Left cardiac atrium (tissue), 4 donors: ENCODE measurements around the gene DDX51. TPM values are rescaled to one million over a fixed set of nuclear protein-coding genes. Genes with fewer than 3 reads are reported as not detected.
A peak's percentile ranks its signal among the peaks of the same experiment; 100 is the strongest.

Source experiments
- ATAC-seq, 2 donors: fragments of 200-7000 bp; cut with Tn5 transposase; one replicate each; pipeline ENCODE4 v1.9.1; 2020; ENCODE audit warnings: mild to moderate bottlenecking in 2 of 2, moderate library complexity in 2 of 2
- DNase-seq: peaks from one replicate; pipeline ENCODE4 v3.0.0-alpha.2; 2020
- intact Hi-C, 2 donors: fragments of 100-400 bp; cut with DNase I; formaldehyde crosslinking; loops; one replicate each; pipeline versions ENCODE4 v1.14.1 to v1.15.1; 2022 to 2023
- total RNA-seq, 2 donors: library from RNA; stranded (reverse); fragmentation: NEBNext Ultra II Directional; extraction: Animal tissue kit (Norgen Biotek cat#: 25700); gene quantifications; one replicate each; pipeline ENCODE4 v1.2.1, GENCODE V29; 2021
- donor health status: DM: no; HTN: yes; CAD: no.
- donor health status: DM: no; HTN: yes; CAD: no; lungs with severe emphysema.
- donor health status: DM: yes; HTN: yes; CAD: no.
- donor health status: Dilated cardiomyopathy.

The DDX51 gene
- total RNA-seq, 2 donors from 2014 or later, result 8.7 to 11.3 TPM

DNA sequence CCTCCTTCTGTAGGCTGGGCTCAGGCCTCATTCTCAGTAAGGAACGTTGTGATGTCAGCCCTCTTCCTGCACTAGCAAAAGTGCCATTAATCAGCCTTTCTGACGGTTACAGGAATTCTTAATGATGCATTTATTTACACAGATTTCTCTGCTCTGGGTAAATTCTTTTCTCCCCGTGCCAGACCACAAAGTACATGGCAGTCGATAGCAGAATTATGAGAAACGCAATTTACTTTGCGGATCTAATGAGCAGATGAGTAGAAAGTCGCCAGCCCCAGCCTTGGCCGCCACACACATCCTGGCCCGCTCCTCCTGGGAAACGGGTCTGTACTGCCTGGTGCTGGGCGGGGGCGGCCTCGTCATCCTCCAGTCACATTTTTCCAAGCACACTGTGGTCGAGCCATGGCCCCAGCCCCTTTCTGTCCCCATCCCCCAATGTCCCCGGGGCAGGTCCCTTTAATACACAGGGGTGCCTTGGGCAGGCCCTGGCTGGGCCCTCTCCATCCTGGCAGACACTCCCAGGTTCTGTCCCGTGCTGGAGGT lies 26.0 kb upstream of the DDX51 start:
- DNase-seq (peak; percentile 16), ATAC-seq (no peak)
- intact Hi-C loops, result no loop called here

GRCh38 chr12:132169376-132169775 lies 25.3 kb upstream of the DDX51 start:
- DNase-seq (peak; percentile 19), ATAC-seq (no peak)
- intact Hi-C loops, result no loop called here

GRCh38 chr12:132168311-132169031 lies 24.4 kb upstream of the DDX51 start:
- no peak for ATAC-seq
- peak; percentile 20 for DNase-seq
- intact Hi-C loops, result no loop called here

DNA sequence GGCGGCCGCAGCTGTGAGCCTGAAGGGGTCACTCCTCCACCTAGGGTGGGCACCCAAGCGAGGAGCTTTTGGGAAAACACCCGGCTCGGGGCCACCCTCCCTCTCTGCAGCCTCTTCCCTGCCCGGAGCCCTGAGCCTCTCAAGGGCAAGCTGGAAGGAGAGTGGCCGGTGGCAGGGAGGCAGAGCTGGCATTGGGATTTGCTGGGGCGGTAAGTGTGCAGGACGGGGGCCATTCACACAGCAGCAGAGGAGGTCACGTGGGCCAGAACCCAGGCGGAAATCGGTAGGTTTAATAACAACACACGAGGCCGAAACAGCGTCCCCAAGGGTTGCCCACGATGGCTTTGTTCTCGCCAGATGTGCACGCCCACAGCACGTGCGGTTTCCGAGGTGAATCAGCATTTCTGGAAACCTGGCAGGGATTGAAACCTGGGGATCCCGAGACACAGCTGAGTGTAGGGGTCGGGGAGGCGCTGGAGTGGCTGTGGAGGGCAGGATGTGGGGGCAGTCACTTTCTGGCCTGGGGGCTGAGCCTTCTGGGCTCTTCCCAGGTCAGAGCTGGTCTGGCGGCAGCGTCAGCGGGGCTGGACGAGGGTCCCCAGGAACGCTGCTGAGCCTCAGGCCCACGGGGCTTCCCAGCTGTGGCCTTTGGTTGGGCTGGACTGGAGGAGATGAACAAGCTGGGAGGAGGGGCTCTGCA lies 23.6 kb upstream of the DDX51 start:
- ATAC-seq, result no peak
- DNase-seq, result peak; percentile 13
- intact Hi-C loops, result no loop called here

DNA sequence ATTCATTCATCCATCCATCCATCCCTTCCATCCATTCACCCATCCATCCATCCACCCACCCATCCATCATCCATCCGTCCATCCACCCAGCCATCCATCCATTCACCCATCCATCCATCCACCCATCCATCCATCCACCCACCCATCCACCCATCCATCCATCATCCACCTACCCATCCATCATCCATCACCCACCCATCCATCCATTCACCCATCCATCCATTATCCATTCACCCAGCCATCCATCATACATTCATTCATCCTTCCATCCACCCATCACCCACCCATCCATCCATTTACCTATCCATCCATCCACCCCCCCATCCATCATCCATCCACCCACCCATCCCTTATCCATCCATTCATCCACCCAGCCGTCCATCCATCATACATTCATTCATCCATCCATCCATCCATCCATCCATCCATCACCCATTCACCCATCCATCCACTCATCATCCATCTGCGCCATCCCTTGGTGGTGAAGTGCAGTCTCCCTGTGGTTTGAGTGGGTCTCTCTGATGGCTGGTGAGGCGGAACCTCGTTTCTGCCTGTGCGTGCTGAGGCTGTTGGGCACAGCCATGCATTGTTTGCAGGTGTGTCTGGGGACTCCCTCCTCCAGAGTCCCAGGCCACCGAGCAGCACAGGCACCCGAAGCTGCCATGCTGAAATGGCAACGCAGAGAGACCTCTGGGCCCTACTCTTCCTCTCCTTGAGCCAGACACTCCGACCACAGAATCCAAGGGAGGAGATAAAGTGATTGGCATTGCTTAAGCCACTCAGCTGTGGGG lies 22.9 kb upstream of the DDX51 start:
- ATAC-seq, result no peak
- intact Hi-C loops, result no loop called here
- DNase-seq, result no peak

- ATAC-seq (no peak), DNase-seq (no peak)
These were observed 22.0 kb upstream of the DDX51 start for GRCh38 chr12:132166093-132166492.

GRCh38 chr12:132165584-132165983 lies 21.5 kb upstream of the DDX51 start:
- no peak for DNase-seq
- no peak for ATAC-seq
- intact Hi-C loops, result no loop called here

More at GRCh38 chr12:132166093-132166492, 22.0 kb upstream of the DDX51 start:
- intact Hi-C loops, result no loop called here

- DNase-seq (no peak), ATAC-seq (no peak)
- intact Hi-C loops, result no loop called here
These were observed 20.3 kb upstream of the DDX51 start for GRCh38 chr12:132164426-132164825.

GRCh38 chr12:132163911-132164288 lies 19.8 kb upstream of the DDX51 start:
- no peak for DNase-seq
- intact Hi-C loops, result no loop called here
- ATAC-seq, result no peak

DNA sequence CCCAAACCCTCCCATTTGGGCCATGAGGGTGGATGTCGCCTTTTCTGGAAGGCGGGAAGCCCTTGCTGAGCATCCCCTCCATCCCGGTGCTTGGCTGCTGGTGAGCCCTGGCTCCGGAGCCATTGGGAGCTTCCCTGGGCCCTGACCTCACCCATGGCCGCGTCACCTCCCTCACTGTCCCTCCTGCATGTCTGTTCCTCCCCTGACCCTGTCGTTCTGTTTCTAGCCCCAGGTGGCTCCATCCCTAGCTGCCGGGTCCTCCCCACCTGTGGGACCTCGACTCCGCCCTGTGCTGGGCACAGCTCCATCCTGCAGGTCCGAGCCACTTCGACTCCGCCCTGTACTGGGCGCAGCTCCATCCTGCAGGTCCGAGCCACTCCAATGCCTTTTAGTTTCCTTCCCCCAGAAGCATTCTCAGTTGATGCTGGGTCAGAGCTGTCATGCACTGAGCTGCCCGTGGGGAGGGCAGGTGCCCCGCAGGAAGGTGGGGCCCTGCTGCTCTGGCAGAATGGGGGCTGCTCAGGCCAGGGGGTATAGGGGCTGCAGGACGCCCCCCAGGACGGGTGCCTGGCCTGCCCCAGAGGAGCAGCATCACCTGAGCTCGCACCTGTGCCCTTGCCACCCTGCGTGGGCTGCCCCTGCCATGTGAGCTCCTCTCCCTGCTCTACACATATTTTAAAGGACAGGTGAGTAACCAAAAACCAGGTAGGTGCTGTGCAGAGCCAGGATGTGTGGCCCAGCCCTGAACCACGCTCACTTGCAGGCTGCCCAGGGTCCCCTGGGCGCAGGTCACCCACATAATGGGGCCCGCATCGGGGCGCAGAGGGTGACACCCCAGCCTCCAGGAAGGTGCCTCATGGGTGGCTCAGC lies 19.2 kb upstream of the DDX51 start:
- peak in 1 of 2 donors; percentile 9 for ATAC-seq

DNA sequence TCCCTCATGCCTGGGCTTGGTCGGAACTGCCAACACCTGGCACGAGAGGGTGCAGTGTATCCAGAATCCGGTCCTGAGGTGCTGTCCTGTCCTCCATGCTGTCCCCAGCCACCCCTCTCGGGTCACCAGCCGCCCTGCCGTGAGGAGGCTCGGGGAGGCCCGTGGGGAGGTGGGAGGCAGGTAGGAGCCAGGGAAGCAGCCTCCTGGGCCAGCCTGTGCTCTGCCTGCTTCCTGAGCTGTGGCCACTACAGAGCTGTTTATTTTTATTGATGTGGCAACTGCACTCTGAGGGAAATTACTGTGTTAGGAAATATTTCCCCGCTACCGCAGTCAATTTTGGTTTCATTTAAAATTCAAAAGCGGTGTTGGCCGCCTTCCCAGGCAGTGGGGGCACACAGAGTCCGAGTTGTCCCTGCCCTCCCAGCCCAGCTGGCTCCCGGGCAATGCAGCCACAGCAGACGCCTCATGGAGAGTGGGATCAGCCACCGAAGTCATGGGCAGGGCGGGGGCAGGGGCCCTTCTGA lies 18.5 kb upstream of the DDX51 start:
- ATAC-seq, result peak; percentile 31 to 60
- intact Hi-C loops, result no loop called here
- DNase-seq, result peak; percentile 34

More for the DNA sequence above, 19.2 kb upstream of the DDX51 start:
- intact Hi-C loops, result no loop called here
- DNase-seq, result peak; percentile 17

- intact Hi-C loops, result no loop called here
- no peak for ATAC-seq
These were observed 17.8 kb upstream of the DDX51 start for GRCh38 chr12:132161796-132162507.

DNA sequence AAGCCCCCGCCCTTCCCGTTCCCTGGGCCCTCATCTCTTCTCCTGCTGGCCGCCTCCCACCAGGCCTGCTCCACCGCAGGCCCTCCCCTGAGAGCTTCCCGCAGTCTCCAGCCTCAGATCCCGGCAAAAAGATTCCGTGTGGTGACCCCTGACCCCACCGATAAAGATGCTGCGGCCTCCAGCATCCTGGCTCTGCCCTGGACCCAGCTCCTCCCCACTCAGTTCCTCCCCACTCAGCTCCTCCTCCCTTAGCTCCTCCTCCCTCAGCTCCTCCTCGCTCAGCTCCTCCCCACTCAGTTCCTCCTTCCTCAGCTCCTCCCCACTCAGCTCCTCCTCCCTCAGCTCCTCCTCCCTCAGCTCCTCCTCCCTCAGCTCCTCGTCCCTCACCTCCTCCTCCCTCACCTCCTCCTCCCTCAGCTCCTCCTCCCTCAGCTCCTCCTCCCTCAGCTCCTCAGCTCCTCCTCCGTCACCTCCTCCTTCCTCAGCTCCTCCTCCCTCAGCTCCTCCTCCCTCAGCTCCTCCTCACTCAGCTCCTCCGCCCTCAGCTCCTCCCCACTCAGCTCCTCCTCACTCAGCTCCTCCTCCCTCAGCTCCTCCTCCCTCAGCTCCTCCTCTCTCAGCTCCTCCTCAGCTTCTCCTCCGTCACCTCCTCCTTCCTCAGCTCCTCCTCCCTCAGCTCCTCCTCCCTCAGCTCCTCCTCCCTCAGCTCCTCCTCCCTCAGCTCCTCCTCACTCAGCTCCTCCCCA lies 17.1 kb upstream of the DDX51 start:
- DNase-seq (peak; percentile 20), ATAC-seq (no peak)
- intact Hi-C loops, result no loop called here

More at GRCh38 chr12:132161796-132162507, 17.8 kb upstream of the DDX51 start:
- DNase-seq, result peak; percentile 10

DNA sequence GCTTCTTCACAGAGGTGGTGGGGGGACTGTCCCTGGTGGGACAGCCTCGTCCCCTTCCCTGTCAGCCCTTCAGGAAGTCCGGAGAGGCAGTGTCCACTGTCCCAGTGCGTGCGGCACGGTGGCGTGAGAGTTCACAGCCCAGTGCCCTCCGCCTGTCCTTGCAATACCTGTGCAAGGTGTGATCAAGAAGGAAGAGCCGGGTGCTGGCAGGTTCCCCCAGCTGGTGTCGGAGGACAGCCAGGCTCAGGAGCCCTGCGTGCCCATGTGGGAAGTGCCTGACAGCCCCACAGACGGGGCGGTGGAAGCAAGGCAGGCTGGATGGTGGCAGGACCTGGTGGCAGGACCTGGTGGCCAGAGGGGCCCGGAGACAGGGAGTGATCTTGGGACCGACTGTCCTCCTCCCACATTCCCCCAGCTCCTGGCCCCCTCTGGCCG lies 16.5 kb upstream of the DDX51 start:
- peak; percentile 14 for DNase-seq
- ATAC-seq, result no peak
- intact Hi-C loops, result no loop called here

DNA sequence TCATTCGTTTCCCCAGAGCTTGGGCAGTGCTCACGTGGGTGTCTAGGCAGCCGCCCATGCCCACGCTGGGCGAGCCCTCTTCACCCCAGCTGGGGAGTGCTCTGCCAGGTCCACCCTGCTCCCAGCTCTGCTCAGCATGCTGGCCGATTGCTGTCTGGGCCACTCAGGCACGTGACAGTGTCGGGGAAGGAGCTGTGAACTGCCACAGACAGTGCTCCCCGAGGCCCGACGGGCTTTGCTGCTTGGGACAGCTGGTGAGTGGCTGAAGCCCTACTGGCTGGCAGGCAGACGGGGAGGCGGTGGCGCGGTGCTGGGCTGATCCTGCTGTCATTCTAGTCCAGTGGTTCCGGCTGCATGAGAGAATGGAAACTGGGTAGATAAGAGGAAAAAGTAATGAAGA lies 15.9 kb upstream of the DDX51 start:
- DNase-seq (peak; percentile 27), ATAC-seq (peak in 1 of 2 donors; percentile 24)
- intact Hi-C loops, result no loop called here

GRCh38 chr12:132159555-132160003 lies 15.5 kb upstream of the DDX51 start:
- DNase-seq (peak; percentile 11), ATAC-seq (no peak)
- intact Hi-C loops, result loop anchor here (10.0 kb wide), 3 partner anchors 55 to 255 kb away; no protein-coding TSS in a partner anchor
